HG02571 (cell line): Measurements from ENCODE around the gene VPREB3.

ENCODE experiments used
- ATAC-seq: cut with Tn5 transposase; IDR thresholded peaks from one replicate; pipeline ENCODE4 v1.9.1; 2021; ENCODE audit warnings: mild to moderate bottlenecking, moderate library complexity; ENCODE audit not compliant: unreplicated experiment

VPREB3 gene

DNA sequence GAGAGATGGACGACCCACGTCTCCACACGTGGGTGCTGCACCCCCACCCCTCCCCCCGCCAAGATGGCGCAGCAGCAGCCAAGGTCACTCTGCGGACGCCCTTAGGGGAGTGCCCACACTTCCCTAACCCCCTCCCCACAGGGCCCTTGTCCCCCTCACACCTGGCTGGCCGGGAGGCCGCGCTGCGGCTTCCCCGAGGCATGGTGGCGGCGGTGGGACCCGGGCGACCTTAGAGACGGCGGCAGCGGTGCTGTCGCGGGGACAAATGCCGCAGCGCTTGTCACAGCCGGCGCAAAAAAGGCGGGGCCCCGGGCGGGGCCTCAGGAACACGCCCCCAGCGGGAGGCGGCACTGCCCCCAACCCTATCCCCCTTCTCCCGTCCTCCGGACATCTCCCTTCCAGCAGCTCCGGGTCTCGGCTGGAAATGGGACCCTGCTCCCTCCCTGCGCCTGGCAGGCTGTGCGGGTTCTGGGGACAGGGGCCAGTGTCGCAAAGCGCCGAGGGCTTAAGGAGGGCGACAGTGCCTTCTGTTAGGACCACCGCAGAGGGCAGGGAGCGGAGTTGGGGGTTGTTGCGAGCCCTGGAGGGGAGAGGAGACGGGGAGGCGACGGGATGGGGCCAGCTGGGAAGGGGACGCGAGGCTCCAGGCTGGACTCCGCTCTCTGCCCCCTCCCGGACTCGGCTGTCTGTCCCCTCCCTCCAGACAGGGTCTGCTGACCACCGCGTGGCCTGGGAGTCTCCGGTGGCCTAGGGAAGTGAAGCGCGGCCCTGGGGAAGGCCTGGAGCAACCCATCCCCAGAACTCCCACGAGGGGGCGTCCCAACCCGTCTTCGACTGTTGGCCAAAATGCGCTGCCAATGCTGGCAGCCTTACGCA, 13.7 kb upstream of the VPREB3 start, which contains the start of gene CHCHD10:
Gene CHCHD10, minus strand, starts transcription at position 300 of the 876 bp plus-strand sequence. Its CDS starts 98 bp downstream, at position 202.
- no peak for ATAC-seq

DNA sequence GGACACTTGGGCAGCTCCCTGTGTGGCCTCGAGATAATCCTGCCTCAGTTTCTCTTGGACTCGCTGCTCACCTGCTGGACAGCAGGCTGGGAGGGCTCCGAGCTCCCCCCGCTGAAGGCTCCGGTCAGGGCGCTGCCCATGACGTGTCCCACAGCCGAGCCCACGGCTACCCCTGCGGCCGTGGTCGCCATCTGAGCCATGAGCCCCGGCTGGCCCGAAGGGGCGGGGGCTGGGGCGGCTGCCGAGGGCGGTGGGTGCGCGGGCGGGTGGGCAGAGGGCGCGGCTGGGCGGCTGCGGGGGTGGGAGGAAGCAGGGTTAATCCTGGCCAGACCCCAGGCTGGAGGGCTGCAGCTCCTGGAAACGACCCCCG, 13.1 kb upstream of the VPREB3 start:
- ATAC-seq = no peak

DNA sequence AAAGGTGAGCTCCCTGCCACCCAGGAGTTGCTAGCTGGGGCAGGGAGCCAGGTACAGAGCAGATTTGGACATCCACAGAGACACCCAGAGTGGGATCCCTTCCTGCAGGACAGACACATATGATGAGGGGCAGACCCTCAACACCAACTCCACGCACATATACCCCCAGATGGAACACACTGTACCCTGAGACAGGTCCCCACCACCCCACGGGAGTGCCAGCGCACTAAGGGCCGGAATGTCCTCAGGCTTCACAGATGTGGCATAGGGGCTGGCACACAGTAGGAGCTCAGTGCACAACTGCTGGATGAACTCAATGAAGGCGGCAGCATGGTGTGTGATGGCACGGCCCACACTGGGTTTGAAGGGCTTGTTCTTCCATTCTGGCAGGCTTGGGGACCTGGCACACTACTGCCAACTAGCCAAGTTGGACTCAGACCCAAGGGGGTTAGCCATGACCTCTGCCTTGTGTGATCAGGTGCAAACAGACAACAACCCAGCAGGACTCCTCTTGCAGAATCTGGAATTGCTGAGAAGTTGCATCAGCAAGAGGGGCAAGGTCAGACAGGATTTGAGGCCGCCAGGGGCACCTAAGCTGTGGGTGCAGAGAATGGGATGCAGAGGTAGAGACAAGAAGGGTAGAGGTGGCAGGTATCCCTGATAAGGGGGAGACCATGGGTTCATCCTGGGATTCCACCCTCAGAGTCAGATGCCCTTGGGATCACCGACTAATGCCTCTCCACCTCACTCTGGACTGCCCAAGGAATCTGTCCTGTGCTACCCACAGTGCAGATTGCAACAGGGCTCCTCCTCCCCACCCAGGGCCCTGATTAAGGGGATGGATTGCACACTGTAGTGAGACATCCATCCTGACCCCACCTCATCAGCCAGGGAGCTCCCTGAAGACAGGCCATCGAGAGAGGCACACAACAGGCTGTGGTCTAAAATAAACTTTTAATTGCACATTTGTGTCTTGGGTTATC, 11.0 kb upstream of the VPREB3 start:
- ATAC-seq = no peak

DNA sequence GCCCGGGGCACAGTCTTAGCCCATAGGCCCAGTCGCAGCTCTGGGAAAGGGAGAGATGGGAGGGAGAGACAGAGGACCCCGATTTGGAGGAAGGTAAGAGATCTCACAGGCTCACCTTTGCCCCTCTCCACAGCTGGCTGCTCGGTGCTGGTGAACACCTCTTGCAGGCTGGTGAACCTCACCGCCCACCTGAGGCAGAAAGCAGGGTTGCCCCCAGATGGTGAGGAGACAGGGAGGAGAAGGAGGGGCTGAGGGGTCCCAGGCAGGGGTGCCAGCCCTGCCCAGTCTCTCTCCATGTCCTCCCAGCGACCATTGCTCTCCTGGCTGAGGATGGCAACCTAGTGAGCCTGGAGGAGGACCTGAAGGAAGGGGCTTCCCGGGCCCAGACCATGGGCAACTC, 9.7 kb upstream of the VPREB3 start:
- no peak for ATAC-seq

DNA sequence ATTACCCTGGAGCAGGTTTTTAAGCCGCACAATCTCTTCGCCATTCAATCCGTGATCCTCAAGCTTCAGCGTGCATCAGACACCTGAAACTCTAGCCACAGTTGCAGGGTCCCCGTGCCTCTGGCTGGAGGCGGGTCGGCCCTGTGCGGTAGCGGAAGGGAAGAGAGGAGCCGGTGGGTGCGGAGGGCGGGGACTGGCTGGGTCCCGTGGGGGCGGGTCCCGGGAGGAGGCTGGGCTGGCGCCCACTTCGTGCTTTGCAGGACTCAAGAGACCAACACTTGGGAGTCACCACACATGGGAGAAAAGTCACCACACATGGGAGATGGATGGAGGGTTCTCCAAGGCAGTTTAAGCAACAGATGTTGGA, 9.3 kb upstream of the VPREB3 start:
- ATAC-seq = no peak

DNA sequence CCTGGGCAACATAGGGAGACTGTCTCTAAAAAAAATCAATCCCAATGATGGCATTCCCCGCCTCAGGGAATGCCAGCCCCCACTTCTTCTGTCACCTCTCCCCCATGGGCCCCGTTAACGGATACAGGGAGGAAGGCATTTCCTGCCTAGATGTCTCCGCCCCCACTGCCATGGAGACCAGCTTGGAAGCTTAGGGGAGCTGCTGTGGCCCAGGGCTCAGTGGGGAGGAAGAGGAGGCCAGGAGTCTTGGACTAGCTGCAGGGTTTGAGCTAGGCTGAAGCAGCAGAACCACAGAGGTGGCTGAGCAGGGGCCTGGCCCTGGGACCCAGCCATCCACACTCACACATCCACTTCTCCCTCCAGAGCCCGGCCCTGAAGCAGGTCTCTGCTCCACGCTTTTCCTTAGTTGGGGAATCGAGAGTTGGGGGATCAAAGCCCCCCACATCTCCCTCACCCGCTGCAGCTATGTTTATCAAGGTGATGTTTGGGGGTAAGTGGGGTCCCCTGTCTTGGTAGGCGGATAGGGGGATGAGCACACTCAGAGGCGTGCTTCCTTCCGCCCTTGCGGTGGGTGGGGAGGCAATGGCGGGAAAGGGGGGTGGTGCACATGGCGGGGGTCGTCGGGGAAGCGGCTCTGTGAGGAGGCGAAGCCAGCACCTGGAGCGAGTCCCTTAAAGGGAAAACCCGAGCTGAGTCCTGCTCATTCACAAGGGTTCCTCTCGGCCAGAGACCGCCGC, 8.8 kb upstream of the VPREB3 start, which contains the start of gene C22orf15:
Gene C22orf15, plus strand, starts transcription at position 149 of the 737 bp plus-strand sequence. Its CDS starts 317 bp downstream, at position 466.
- ATAC-seq = no peak

DNA sequence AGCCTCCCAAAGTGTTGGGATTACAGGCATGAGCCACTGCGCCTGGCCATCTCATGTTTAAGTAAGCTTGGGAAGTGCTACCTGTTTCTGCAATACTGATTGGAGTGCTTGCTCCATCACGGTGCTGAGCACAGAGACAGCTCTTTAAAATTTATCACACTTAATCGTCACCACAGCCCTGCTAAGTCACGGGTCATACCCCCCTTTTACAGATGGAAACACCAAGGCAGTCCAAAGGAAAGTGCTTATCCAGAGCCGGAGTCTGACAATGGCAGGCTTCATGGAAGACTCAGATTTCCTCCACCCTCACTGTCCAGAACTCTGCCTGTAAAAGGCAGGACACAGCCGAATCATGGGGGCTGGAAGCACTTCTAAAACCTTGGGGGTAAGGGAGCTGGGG, 5.8 kb upstream of the VPREB3 start:
- ATAC-seq = no peak

DNA sequence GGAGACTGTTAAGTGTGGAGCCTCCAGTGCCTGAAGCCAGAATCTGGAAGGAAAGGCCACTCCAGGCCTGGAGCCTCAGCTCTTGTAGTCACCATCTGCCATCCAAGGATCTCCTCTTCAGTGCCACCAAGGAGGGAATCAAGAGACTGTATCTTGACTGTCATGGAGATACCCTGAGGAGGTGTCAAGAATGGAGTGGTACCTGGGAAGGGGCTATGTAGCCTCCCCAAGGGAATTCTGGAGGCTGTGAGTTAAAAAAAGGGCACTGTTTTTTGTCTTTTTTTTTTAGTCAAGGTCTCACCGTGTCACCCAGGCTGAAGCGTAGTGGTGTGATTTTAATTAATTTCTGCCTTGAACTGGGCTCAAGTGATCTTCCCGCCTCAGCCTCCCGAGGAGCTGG, 5.3 kb upstream of the VPREB3 start:
- ATAC-seq = no peak

DNA sequence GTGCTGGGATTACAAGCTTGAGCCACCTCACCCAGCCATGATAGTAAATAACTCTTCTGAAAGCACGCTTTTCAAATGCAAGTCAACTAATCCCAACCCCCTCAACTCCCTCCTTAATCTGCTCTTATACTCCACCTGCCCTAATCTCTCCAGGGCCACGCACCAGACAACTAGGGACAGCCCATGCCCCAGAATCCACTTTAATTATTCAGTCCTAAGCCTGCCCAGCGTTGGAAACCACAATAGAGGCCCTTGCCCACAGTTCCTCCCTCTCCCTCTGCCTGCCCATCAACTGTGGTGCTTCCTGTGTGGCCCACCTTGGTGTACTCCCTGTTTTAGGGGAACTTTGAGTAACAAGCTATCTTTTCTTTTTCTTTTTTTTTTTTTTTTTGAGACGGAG, 2.7 kb upstream of the VPREB3 start:
- no peak for ATAC-seq

DNA sequence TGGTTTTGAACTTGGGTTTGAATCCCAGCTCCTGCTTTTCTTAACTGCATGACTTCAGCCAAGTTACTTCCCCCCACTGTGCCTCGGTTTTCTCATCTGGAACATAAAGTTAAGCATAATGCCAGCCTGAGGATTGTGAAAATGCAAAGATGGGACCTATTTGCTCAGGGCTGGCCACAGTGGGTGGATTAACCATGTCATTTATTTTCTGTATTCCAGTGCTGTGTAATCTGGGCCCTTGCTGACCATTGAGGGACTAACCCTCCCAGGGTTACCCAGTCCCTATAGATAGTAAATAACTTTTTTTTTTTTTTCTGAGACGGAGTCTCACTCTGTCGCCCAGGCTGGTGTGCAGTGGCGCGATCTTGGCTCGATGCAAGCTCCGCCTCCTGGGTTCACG, 1.5 kb upstream of the VPREB3 start:
- no peak for ATAC-seq

DNA sequence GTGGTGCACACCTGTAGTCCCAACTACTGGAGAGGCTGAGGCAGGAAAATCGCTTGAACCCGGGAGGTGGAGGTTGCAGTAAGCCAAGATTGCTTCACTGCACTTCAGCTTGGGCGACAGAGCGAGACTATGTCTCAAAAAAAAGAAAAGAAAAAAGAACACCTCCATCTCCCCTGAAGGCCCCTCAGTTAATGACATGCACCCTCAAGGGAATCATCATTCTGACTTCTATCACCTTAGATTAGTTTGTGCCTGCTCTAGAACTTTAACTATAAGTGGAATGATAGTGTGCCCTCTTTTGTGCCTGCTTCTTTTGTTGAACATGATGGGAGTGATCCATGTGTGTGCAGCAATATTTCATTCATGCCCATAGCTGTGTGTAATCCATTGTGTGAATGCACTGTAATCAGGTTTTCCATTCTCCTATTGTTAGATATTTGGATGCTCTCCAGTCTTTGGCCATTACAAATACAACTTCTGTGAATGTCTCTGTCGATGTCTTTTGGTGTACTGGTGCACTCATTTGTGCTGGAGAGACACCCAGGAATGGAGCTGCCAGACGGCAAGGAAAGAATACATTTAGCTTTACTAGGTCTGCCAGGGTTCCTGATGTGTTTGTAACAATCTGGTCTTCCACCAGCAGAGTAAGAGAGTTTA, 883 bp upstream of the VPREB3 start:
- no peak for ATAC-seq

DNA sequence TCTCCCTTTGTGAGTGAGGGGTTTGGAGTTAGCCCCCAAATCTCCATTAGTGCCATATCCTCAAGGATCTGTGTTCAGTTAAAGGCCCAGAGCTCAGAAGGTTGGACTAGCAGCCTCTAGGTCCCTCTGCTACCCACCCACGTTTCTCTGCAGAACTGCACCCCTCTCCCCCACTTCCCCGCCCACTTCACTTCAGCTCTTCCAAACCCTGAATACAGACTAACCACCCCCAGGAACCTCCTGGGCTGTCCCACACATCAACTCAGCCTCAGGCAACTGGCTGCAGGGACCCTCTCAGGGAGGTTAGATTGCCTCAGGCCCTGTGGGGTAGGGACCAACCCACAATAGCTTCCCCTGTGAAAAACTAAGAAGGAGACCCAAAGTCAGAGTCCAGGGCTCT, 840 bp downstream of the VPREB3 start:
- ATAC-seq = no peak

DNA sequence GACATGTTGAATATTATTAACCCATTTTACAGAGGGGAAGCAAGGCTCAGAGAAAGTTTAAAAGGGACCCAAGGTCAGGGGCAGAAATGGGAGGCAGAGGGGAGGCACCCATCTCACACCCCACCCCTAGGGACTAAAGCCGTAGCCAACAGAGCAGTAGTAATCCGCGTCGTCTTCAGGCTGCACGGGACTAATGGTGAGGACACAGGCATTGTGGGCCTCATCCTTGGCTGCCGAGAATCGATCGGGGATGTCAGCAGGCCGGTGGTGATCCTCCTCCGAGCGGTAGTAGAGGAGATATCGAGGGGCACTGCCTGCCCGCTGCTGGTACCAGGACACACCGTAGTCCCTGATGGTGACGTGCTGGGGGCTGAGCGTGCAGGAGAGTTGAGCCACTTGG, 1.5 kb downstream of the VPREB3 start:
- ATAC-seq = no peak

DNA sequence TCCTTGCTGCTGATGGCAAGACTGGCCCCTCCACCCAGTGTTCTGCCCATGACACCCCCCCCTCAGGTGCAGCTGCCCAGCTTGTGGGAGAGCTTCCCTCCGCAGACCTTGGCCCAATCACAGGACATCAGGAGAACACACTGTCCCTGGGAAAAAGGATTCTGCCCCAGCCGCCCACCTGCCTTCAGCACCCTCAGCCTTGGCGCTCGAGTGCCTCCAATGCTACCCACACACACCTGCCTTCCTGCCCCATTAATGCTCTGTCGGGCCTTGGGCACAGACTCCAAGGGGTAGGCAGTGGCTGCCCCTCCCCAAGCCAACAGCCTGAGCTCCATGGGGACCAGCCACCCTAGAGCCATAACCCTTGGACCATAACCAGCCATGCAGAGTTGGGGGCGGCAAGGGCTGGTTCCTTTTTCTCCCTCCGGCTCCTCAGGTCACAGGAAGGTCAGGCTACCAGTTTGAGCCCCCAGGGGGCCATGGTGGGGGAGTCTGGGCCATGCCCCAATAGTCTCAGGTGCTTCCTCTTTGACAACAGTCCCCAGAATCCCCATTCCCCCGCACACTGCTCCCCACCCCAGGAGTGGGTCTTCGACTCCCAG, 2.0 kb downstream of the VPREB3 start:
- ATAC-seq = no peak

DNA sequence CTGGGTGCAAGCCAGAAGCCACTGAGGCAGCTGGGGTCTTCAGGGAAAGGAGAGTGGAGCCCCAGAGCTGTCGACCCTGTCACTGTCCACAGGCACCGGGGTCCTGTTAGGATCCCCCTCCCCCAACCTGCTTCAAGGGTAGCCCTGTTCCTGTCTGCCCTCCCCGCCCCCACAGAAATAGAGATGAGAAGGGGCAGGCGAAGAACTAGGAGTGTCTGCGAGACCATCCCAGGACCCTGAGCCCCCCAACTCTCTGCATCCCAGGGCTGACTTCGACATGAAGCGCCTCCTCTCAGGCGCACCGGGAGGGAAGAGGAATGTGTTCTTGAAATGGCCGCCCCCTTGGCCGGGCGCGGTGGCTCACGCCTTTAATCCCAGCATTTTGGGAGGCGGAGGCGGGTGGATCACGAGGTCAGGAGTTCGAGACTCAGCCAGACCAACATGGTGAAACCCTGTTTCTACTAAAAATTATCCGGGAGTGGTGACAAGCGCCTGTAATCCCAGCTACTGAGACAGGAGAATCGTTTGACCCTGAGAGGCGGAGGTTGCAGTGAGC, 2.7 kb downstream of the VPREB3 start:
- no peak for ATAC-seq

DNA sequence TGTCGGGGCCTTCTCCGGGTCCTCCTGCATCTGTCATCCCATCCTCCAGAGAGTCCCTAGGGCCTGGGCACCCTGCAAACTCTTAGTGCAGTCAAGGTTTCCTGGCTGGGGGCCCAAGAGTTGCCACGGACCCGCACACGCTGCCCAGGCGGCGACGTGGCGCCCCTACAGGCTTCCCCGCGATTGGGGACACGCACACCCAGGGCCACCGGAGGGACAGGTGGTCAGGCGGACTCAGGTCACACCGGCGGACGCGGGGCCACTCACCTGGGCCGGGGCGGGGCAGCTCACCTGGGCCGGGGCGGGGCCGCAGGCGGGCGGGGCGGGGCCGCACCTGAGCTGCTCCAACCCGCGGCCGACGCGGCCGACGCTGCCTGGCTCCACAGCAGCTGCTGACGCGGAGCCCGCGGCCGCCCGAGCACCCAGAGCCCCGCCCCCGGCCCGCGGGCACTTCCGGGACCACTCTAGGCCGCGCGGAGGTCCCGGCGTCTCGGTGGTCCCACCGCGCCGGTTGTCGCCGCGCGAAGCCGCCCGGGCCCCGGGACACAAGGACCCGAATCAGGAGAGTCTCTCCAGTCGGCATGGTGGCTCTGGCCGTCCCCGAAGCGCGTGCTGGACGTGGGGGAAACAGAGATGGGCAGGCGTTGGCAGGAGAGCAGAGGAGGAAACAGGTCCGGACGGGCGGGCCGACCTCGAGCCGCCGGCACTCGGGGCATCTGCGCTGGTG, 3.3 kb downstream of the VPREB3 start, which contains the start of gene ZNF70:
Gene ZNF70, minus strand, starts transcription at position 399 of the 727 bp plus-strand sequence. CDS start 5,972 bp downstream, outside the sequence.
- peak; percentile 69 for ATAC-seq

DNA sequence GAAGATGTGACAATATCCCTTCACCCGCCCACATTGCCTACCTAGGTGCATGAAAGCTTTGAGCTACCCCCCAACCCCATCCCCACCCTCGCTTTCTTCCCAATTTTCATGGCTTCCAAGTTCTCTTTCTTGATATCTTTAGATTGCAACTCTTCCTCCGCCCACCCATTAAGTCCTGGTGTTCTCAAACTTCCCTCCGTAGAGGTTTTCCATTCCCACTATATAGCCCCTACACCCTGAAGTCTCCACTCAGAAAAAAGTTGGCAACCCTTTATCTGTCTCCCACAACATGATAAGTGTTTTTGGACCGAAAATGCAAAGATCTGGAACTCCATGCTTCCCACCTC, 3.9 kb downstream of the VPREB3 start:
- no peak for ATAC-seq

DNA sequence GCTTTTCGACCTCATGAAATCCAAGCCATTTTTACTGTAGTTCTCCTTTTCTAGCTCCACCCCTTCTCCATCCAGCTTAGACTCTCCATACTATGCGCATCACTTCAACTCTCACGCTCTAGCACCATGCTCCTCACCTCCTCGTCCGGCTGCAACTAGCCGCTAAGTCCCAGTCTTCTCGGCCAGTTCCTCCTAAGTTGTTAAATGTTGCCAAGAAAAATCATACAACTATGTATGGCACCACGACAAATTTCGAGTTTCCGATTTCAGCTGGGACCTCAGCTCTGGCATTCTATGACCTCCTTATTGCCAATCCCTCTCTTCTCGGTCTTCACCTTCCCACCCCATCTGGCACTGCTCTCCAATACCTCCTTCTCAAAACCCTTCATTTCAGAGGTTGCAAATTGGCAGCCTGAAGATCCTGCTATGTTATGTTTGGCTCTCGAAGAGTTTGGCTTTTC, 4.4 kb downstream of the VPREB3 start:
- no peak for ATAC-seq

DNA sequence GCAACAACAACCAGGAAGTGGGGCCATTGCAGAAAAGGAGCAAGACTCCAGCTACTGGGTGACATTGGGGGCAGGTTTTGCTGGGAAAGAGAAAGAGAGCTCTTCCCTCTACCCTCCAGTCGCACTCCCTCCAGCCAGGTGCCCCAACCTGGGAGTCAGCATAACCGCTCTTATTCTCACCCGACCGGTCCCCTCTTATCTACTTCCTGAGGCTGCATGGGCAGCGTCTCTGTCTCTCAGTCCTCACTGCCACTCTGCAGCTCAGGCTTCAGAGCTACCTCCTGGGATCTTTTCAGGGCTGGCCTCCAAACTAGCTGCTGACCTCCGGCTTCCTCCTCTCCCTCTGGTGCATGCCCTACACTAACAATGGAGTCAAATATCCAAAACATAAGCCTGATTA, 8.4 kb downstream of the VPREB3 start:
- no peak for ATAC-seq
